Panc1 (cell line): ENCODE measurements around the gene TSPO2.

Experiments used
- CTCF ChIP-seq: fragments of 450-650 bp; IDR thresholded peaks from 2 replicates; pipeline ENCODE4 v1.5.1; 2017; ENCODE audit warnings: mild to moderate bottlenecking
- REST ChIP-seq, 2 experiments: IDR thresholded peaks; 2 replicates each; pipeline ENCODE4 v1.6.1; 2011 to 2012; ENCODE audit warnings: low read depth in 2 of 2, control low read depth in 1 of 2, low read length in 1 of 2, mild to moderate bottlenecking in 1 of 2, moderate library complexity in 1 of 2; ENCODE audit not compliant: insufficient read depth in 1 of 2

- no peak for TF ChIP-seq CTCF
- TF ChIP-seq REST (IDR thresholded peaks at IDR 0.05; ENCODE audit: insufficient read depth in 1 of 2, low read depth in 2 of 2, low read length in 1 of 2), result no peak
Observed at GRCh38 chr6:41023114-41023513, 19.2 kb upstream of the TSPO2 start.
